Measurements from ENCODE around the gene GPATCH4. TPM values are rescaled to one million over a fixed set of nuclear protein-coding genes. Genes with fewer than 3 reads are reported as not detected.

The GPATCH4 gene
- total RNA-seq, 1 experiment from 2014 or later: 71.7 TPM

GRCh38 chr1:156608981-156609380, 7.7 kb upstream of the GPATCH4 start:
- WGBS (ENCODE audit: extremely low coverage, insufficient read length, low lambda C conversion rate): no CpG with 5 or more reads among the region's 6 CpGs

More at GRCh38 chr1:156608981-156609380, 7.7 kb upstream of the GPATCH4 start:
- H2AFZ ChIP-seq (ENCODE audit: low read length): no peak overlapping the region
- H2AK5ac ChIP-seq (ENCODE audit: insufficient read length, low read length): no peak overlapping the region
- H3K4me2 ChIP-seq (ENCODE audit: insufficient read depth, insufficient read length, low read length): no peak overlapping the region
- H3K9ac ChIP-seq (ENCODE audit: extremely low read depth, insufficient read length, low read length): no peak overlapping the region
- Mint-ChIP-seq H3K27ac (no peak overlapping the region), H3K9me3 (no peaks in the 10 kb centered on the region), H3K36me3 (ENCODE audit: insufficient read depth in 1 of 3, low read depth in 3 of 3) (no peaks in the 10 kb centered on the region), H3K27me3 (ENCODE audit: low read depth) (peaks cover 9% of the 10 kb centered on the region), H3K4me3 (no peak overlapping the region), H3K4me1 (peaks cover 6 to 13% of the 10 kb centered on the region in 2 experiments; a peak in 3 of 4 replicates)
- no peak overlapping the region for H2BK15ac ChIP-seq (ENCODE audit: low read depth, low read length)
- no peak overlapping the region for H2BK120ac ChIP-seq (ENCODE audit: low read depth, low read length, poor library complexity, severe bottlenecking)
- no peak overlapping the region for H3K18ac ChIP-seq (ENCODE audit: insufficient read length, low read depth, low read length)
- no peak overlapping the region for H2BK5ac ChIP-seq (ENCODE audit: insufficient read length, low read length)
- H3K9me3 ChIP-seq (ENCODE audit: control insufficient read depth, low read depth, low read length): no peaks in the 10 kb centered on the region
- no peaks in the 10 kb centered on the region for H3K79me1 ChIP-seq (ENCODE audit: insufficient read depth, low read depth, low read length, poor library complexity, severe bottlenecking)
- no peak overlapping the region for H2BK12ac ChIP-seq (ENCODE audit: insufficient read length, low read depth, low read length)
- no peaks in the 10 kb centered on the region for H3K27me3 ChIP-seq (ENCODE audit: insufficient read depth, low read length)
- H3K14ac ChIP-seq (ENCODE audit: insufficient read depth, low read length): no peak overlapping the region
- H3T11ph ChIP-seq (ENCODE audit: low read length): no peak overlapping the region
- H2BK20ac ChIP-seq (ENCODE audit: low read depth, low read length, poor library complexity, severe bottlenecking): no peak overlapping the region
- H4K91ac ChIP-seq (ENCODE audit: insufficient read length, low read depth, low read length): no peak overlapping the region
- peak; percentile 73 for TF ChIP-seq CTCF (conservative IDR thresholded peaks at IDR 0.05)
- no peak overlapping the region for H4K5ac ChIP-seq (ENCODE audit: insufficient read length, low read depth, low read length)
- no peak overlapping the region for H4K8ac ChIP-seq (replicated peaks; ENCODE audit: insufficient read length, low read depth, low read length)
- no peak overlapping the region for H3K4ac ChIP-seq (ENCODE audit: low read depth, low read length)
- H3K56ac ChIP-seq (ENCODE audit: insufficient read length, low read depth, low read length): no peak overlapping the region
- no peak overlapping the region for H3K23ac ChIP-seq (ENCODE audit: insufficient read length, low read depth, low read length)
- no peaks in the 10 kb centered on the region for H3K79me2 ChIP-seq (ENCODE audit: insufficient read depth, low read length)
- H3K4me1 ChIP-seq (ENCODE audit: insufficient read depth, low read length): no peaks in the 10 kb centered on the region; the same call in 1 of the 2 replicates
- H3K23me2 ChIP-seq (ENCODE audit: insufficient read length, low read depth, low read length, poor library complexity, severe bottlenecking): no peaks in the 10 kb centered on the region
- H3K27ac ChIP-seq (ENCODE audit: insufficient read length, low read depth, low read length): no peak overlapping the region
- H4K20me1 ChIP-seq (ENCODE audit: control insufficient read depth, insufficient read depth, insufficient read length): no peaks in the 10 kb centered on the region
- no peak for DNase-seq
